HTR-8/SVneo (cell line): ENCODE measurements around the gene TEAD1.
A peak's percentile ranks its signal among the peaks of the same experiment; 100 is the strongest.

Source experiments
- DNase-seq: peaks from one replicate; pipeline ENCODE4 v3.0.0; 2011; ENCODE audit warnings: low spot score, mixed read lengths; ENCODE audit not compliant: insufficient read length
- FAIRE-seq: peaks from 2 replicates; lab custom pipeline; 2011; peaks lifted over from hg19 to GRCh38; lab: Jason Lieb, UNC

TEAD1 gene

GRCh38 chr11:12704049-12704448, 29.8 kb downstream of the TEAD1 start:
- peak; percentile 59 for DNase-seq
- peak; percentile 9 for FAIRE-seq

- no peak for FAIRE-seq
- DNase-seq, result no peak
These were observed 31.7 kb downstream of the TEAD1 start for GRCh38 chr11:12705874-12706273.

- FAIRE-seq (no peak), DNase-seq (no peak)
These were observed 32.6 kb downstream of the TEAD1 start for GRCh38 chr11:12706545-12707499.

- FAIRE-seq (no peak), DNase-seq (no peak)
These were observed 33.3 kb downstream of the TEAD1 start for GRCh38 chr11:12707500-12707880.

GRCh38 chr11:12711496-12711895, 37.3 kb downstream of the TEAD1 start:
- FAIRE-seq (no peak), DNase-seq (no peak)

GRCh38 chr11:12712132-12712531, 37.9 kb downstream of the TEAD1 start:
- FAIRE-seq (no peak), DNase-seq (no peak)

GRCh38 chr11:12715131-12715530, 40.9 kb downstream of the TEAD1 start:
- DNase-seq (no peak), FAIRE-seq (no peak)

- FAIRE-seq (no peak), DNase-seq (no peak)
These were observed 41.7 kb downstream of the TEAD1 start for GRCh38 chr11:12715941-12716340.

- DNase-seq, result no peak
- FAIRE-seq, result peak; percentile 23
These were observed 42.6 kb downstream of the TEAD1 start for GRCh38 chr11:12716816-12717215.

GRCh38 chr11:12717851-12718291, 43.6 kb downstream of the TEAD1 start:
- DNase-seq (no peak), FAIRE-seq (no peak)

- no peak for FAIRE-seq
These were observed 45.0 kb downstream of the TEAD1 start for GRCh38 chr11:12719221-12719620.

GRCh38 chr11:12721816-12722604, 47.8 kb downstream of the TEAD1 start:
- DNase-seq (no peak), FAIRE-seq (no peak)

More at GRCh38 chr11:12719221-12719620, 45.0 kb downstream of the TEAD1 start:
- no peak for DNase-seq

- no peak for DNase-seq
These were observed 49.4 kb downstream of the TEAD1 start for GRCh38 chr11:12723421-12724300.

GRCh38 chr11:12724301-12725054, 50.3 kb downstream of the TEAD1 start:
- DNase-seq, result peak; percentile 72

More at GRCh38 chr11:12723421-12724300, 49.4 kb downstream of the TEAD1 start:
- no peak for FAIRE-seq

GRCh38 chr11:12725055-12725862, 51.0 kb downstream of the TEAD1 start:
- no peak for DNase-seq
- FAIRE-seq, result no peak

More at GRCh38 chr11:12724301-12725054, 50.3 kb downstream of the TEAD1 start:
- no peak for FAIRE-seq

GRCh38 chr11:12725863-12726682, 51.9 kb downstream of the TEAD1 start:
- FAIRE-seq (no peak), DNase-seq (no peak)

GRCh38 chr11:12727563-12728211, 53.5 kb downstream of the TEAD1 start:
- FAIRE-seq (no peak), DNase-seq (no peak)
